Measurements from ENCODE around the gene DSCAM. TPM values are rescaled to one million over a fixed set of nuclear protein-coding genes. Genes with fewer than 3 reads are reported as not detected.

DSCAM gene
- total RNA-seq, 6 experiments from 2014 or later = 1.0 to 1.3 (median 1.1) TPM

DNA sequence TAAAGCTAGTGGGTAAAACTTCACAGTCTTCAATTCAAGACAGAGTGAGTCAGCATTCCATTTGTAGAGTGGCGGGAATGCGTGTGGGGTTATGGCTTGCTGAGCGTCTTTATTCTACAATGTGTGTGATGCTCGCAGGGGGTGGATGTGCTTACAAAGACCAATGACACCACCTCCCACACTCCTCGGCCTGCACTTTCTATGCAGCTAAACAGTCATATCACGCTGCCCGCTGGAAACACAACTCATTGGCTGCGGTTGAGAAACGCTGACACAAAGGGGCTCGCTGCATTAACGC, 681.2 kb downstream of the DSCAM start:
- H3K4me1 Mint-ChIP-seq (ENCODE audit: low read depth) = 0 out of 2 replicates have a peak, but pooled peaks cover 4% of the 10 kb centered on the region
- DNase-seq = no peak
- H3K36me3 Mint-ChIP-seq (ENCODE audit: low read depth) = no peaks in the 10 kb centered on the region
- peaks cover 15% of the 10 kb centered on the region; the same call in 1 of the 2 replicates for H3K9me3 Mint-ChIP-seq
- H3K27me3 Mint-ChIP-seq (ENCODE audit: insufficient read depth) = peaks cover 3% of the 10 kb centered on the region
- no peak for TF ChIP-seq CTCF (IDR thresholded peaks at IDR 0.05)
- H3K4me3 Mint-ChIP-seq = no peak overlapping the region
- H3K27ac Mint-ChIP-seq = no peak overlapping the region

GRCh38 chr21:40164905-40165772, 681.8 kb downstream of the DSCAM start:
- Mint-ChIP-seq H3K9me3 (peaks cover 14% of the 10 kb centered on the region; the same call in 1 of the 2 replicates), H3K36me3 (ENCODE audit: low read depth) (no peaks in the 10 kb centered on the region), H3K4me1 (ENCODE audit: low read depth) (0 out of 2 replicates have a peak, but pooled peaks cover 4% of the 10 kb centered on the region), H3K4me3 (no peak overlapping the region), H3K27me3 (ENCODE audit: insufficient read depth) (peaks cover 2% of the 10 kb centered on the region), H3K27ac (no peak overlapping the region)
- DNase-seq = no peak
- no peak for TF ChIP-seq CTCF (IDR thresholded peaks at IDR 0.05)

GRCh38 chr21:40162075-40162474, 684.9 kb downstream of the DSCAM start:
- no peak for DNase-seq
- H3K36me3 Mint-ChIP-seq (ENCODE audit: low read depth) = no peaks in the 10 kb centered on the region
- H3K27ac Mint-ChIP-seq = no peak overlapping the region
- no peaks in the 10 kb centered on the region for H3K27me3 Mint-ChIP-seq (ENCODE audit: insufficient read depth)
- TF ChIP-seq CTCF (IDR thresholded peaks at IDR 0.05) = no peak
- H3K9me3 Mint-ChIP-seq = peaks cover under 1% of the 10 kb centered on the region; the same call in 1 of the 2 replicates
- 0 out of 2 replicates have a peak, but pooled peaks cover 10% of the 10 kb centered on the region for H3K4me1 Mint-ChIP-seq (ENCODE audit: low read depth)
- H3K4me3 Mint-ChIP-seq = no peak overlapping the region

- H3K27me3 Mint-ChIP-seq (ENCODE audit: insufficient read depth) = peaks cover 2% of the 10 kb centered on the region; the same call in 1 of the 2 replicates
- H3K36me3 Mint-ChIP-seq (ENCODE audit: low read depth) = no peaks in the 10 kb centered on the region
- 0 out of 2 replicates have a peak, but pooled peaks cover 10% of the 10 kb centered on the region for H3K4me1 Mint-ChIP-seq (ENCODE audit: low read depth)
- no peak for DNase-seq
- TF ChIP-seq CTCF (IDR thresholded peaks at IDR 0.05) = no peak
- 0 out of 2 replicates have a peak, but pooled peaks cover 3% of the 10 kb centered on the region for H3K9me3 Mint-ChIP-seq
- no peak overlapping the region for H3K27ac Mint-ChIP-seq
- no peak overlapping the region for H3K4me3 Mint-ChIP-seq
These were observed 686.0 kb downstream of the DSCAM start for GRCh38 chr21:40160911-40161310.

DNA sequence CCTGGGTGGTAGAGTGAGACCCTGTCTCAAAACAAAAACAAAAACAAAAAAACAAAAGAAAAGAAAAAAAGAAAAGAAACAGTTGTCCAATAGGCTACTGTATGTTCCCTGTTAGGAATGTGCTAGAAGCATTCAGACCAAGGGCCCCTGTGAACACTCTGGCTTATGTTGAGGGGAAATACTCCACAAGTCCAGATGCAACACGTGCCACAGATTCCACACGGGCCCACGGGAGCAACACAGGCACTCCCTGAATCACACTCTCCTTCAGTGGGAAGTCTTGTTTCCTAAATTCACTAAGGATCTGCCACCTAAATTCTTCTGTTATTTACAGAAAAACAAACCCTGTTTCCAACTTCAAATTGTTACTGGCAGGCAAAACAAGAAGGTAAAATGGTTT, 688.6 kb downstream of the DSCAM start:
- Mint-ChIP-seq H3K36me3 (ENCODE audit: low read depth) (no peaks in the 10 kb centered on the region), H3K4me1 (ENCODE audit: low read depth) (0 out of 2 replicates have a peak, but pooled peaks cover 10% of the 10 kb centered on the region), H3K27me3 (ENCODE audit: insufficient read depth) (peaks cover 2% of the 10 kb centered on the region; the same call in 1 of the 2 replicates), H3K4me3 (no peak overlapping the region), H3K9me3 (peaks cover 4% of the 10 kb centered on the region; the same call in 1 of the 2 replicates), H3K27ac (no peak overlapping the region; the same call in 1 of the 2 replicates)
- DNase-seq = no peak
- TF ChIP-seq CTCF (IDR thresholded peaks at IDR 0.05) = no peak

Measured in HFFc6 (cell line).